Astrocyte (in vitro differentiated cells and primary cell): ENCODE results near the gene CHST2. TPM values are rescaled to one million over a fixed set of nuclear protein-coding genes. Genes with fewer than 3 reads are reported as not detected.
A peak's percentile ranks its signal among the peaks of the same experiment; 100 is the strongest.

Source experiments
- DNase-seq: peaks from one replicate; pipeline ENCODE4 v3.0.0-alpha.2; 2010; ENCODE audit warnings: low read depth
- FAIRE-seq: peaks from 2 replicates; lab custom pipeline; 2011; peaks lifted over from hg19 to GRCh38; lab: Jason Lieb, UNC
- H2AFZ ChIP-seq: 2 replicates; pipeline ENCODE4 v1.6.0; 2012; ENCODE audit warnings: low read depth, low read length, inconsistent platforms
- H3K27ac ChIP-seq: 2 replicates; pipeline ENCODE4 v1.5.1; 2011; ENCODE audit warnings: low read depth, low read length, inconsistent platforms
- H3K27me3 ChIP-seq: 2 replicates; pipeline ENCODE4 v1.6.0; 2011; ENCODE audit warnings: low read length, inconsistent platforms; ENCODE audit not compliant: insufficient read depth
- H3K36me3 ChIP-seq: 2 replicates; pipeline ENCODE4 v1.5.1; 2011; ENCODE audit warnings: low read length, inconsistent platforms; ENCODE audit not compliant: insufficient read depth
- H3K4me1 ChIP-seq: 2 replicates; pipeline ENCODE4 v1.5.1; 2011; ENCODE audit warnings: low read length, inconsistent platforms; ENCODE audit not compliant: insufficient read depth
- H3K4me2 ChIP-seq: 2 replicates; pipeline ENCODE4 v1.6.0; 2012; ENCODE audit warnings: low read length, inconsistent platforms
- H3K4me3 ChIP-seq: 2 replicates; pipeline ENCODE4 v1.5.1; 2011; ENCODE audit warnings: low read depth, mild to moderate bottlenecking, low read length, inconsistent platforms; ENCODE audit not compliant: insufficient read depth
- H3K79me2 ChIP-seq: 2 replicates; pipeline ENCODE4 v1.6.0; 2012; ENCODE audit warnings: mild to moderate bottlenecking, low read length, inconsistent platforms; ENCODE audit not compliant: insufficient read depth
- H3K9ac ChIP-seq: 2 replicates; pipeline ENCODE4 v1.6.0; 2012; ENCODE audit warnings: mild to moderate bottlenecking, low read length, inconsistent platforms
- H3K9me3 ChIP-seq: 2 replicates; pipeline ENCODE4 v1.5.1; 2012; ENCODE audit warnings: low read depth, mild to moderate bottlenecking, low read length, inconsistent platforms; ENCODE audit not compliant: insufficient read depth
- H4K20me1 ChIP-seq: 2 replicates; pipeline ENCODE4 v1.6.0; 2012; ENCODE audit warnings: low read length, inconsistent platforms; ENCODE audit not compliant: insufficient read depth
- H3K27ac Mint-ChIP-seq: one replicate; pipeline ENCODE4 v1.8.0; 2021; ENCODE audit warnings: mild to moderate bottlenecking, mixed read lengths; ENCODE audit not compliant: unreplicated experiment
- H3K27me3 Mint-ChIP-seq: one replicate; pipeline ENCODE4 v1.8.0; 2021; ENCODE audit warnings: low read depth, mixed read lengths; ENCODE audit not compliant: unreplicated experiment
- H3K36me3 Mint-ChIP-seq: one replicate; pipeline ENCODE4 v1.8.0; 2021; ENCODE audit warnings: low read depth, mixed read lengths; ENCODE audit not compliant: unreplicated experiment
- H3K4me1 Mint-ChIP-seq: one replicate; pipeline ENCODE4 v1.8.0; 2021; ENCODE audit warnings: low read depth, mixed read lengths; ENCODE audit not compliant: unreplicated experiment
- H3K4me3 Mint-ChIP-seq: one replicate; pipeline ENCODE4 v1.8.0; 2021; ENCODE audit warnings: mild to moderate bottlenecking, moderate library complexity, mixed read lengths; ENCODE audit not compliant: unreplicated experiment
- H3K9me3 Mint-ChIP-seq: one replicate; pipeline ENCODE4 v1.8.0; 2021; ENCODE audit warnings: mild to moderate bottlenecking, mixed read lengths; ENCODE audit not compliant: unreplicated experiment
- EZH2 ChIP-seq: IDR thresholded peaks from 2 replicates; pipeline ENCODE4 v1.6.1; 2012; ENCODE audit warnings: mild to moderate bottlenecking, low read length, inconsistent platforms; ENCODE audit not compliant: insufficient read depth
- total RNA-seq: library from RNA; stranded (reverse); gene quantifications from 2 replicates; pipeline ENCODE4 v1.2.1, GENCODE V29; 2021
- TF ChIP-seq, protein P1 (sequence below): IDR thresholded peaks from 2 replicates; pipeline ENCODE4 v1.5.1; 2011; ENCODE audit warnings: low read depth, mild to moderate bottlenecking, inconsistent platforms, low read length, moderate library complexity; ENCODE audit not compliant: insufficient read depth

Gene CHST2
- total RNA-seq, 1 donor from 2014 or later: 13.4 TPM

DNA sequence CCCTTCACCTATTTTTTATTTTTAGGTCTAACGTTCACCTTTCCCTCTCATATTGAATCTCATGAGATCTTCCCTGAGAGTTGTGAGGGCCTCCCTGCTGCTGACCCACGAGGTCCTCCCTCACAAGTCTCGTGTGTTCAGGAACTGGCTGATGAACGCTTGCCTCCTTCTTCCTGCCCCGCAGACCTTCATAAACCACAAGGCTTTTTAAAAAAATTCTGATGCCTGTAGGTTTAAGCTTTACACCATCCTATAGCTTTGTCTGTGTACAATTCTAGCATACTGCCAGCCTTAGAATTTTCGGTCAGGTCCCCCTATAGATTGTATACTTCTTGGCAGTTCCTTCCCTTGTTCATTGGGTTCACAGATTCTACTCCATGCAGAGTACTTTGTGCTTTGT lies 50.5 kb downstream of the CHST2 start:
- Mint-ChIP-seq H3K27ac (peak overlapping the region; percentile 16), H3K4me1 (peaks cover 48% of the 10 kb centered on the region), H3K27me3 (no peaks in the 10 kb centered on the region), H3K9me3 (peaks cover 7% of the 10 kb centered on the region), H3K4me3 (no peak overlapping the region), H3K36me3 (peaks cover 2% of the 10 kb centered on the region)
- DNase-seq: no peak
- TF ChIP-seq, protein P1, sequence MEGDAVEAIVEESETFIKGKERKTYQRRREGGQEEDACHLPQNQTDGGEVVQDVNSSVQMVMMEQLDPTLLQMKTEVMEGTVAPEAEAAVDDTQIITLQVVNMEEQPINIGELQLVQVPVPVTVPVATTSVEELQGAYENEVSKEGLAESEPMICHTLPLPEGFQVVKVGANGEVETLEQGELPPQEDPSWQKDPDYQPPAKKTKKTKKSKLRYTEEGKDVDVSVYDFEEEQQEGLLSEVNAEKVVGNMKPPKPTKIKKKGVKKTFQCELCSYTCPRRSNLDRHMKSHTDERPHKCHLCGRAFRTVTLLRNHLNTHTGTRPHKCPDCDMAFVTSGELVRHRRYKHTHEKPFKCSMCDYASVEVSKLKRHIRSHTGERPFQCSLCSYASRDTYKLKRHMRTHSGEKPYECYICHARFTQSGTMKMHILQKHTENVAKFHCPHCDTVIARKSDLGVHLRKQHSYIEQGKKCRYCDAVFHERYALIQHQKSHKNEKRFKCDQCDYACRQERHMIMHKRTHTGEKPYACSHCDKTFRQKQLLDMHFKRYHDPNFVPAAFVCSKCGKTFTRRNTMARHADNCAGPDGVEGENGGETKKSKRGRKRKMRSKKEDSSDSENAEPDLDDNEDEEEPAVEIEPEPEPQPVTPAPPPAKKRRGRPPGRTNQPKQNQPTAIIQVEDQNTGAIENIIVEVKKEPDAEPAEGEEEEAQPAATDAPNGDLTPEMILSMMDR: no peak
- TF ChIP-seq EZH2: no peak
- Histone ChIP-seq H3K36me3 (no peaks in the 10 kb centered on the region), H3K4me1 (peaks cover 37% of the 10 kb centered on the region), H2AFZ (no peak overlapping the region), H4K20me1 (no peaks in the 10 kb centered on the region), H3K9ac (no peak overlapping the region), H3K4me2 (no peak overlapping the region), H3K79me2 (no peaks in the 10 kb centered on the region), H3K27ac (no peak overlapping the region), H3K27me3 (no peaks in the 10 kb centered on the region), H3K4me3 (no peak overlapping the region), H3K9me3 (no peaks in the 10 kb centered on the region)
- FAIRE-seq: no peak

DNA sequence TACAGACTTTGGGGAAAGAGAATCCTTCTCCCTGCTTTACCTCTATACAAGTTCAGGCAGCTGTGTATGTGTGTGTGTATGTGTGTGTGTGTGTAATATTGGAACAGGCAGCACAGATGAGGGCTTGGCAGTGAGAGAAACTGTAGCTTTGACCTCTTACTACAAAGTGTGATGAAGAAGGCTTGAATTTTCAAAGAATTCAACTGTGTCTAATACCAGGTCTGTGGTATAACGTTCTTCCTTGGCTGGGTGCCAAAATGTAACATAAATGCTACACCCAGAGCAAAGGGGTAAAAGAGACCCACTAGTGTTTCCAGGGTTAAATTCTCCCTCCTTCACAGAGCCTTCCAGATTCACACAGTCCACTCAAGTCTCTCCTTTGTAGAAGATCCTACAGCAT lies 51.1 kb downstream of the CHST2 start:
- H3K27me3 ChIP-seq: no peaks in the 10 kb centered on the region
- H3K36me3 ChIP-seq: no peaks in the 10 kb centered on the region
- H3K9me3 Mint-ChIP-seq: peaks cover 9% of the 10 kb centered on the region
- no peaks in the 10 kb centered on the region for H3K79me2 ChIP-seq
- TF ChIP-seq, protein P1: no peak
- no peak for TF ChIP-seq EZH2
- H4K20me1 ChIP-seq: no peaks in the 10 kb centered on the region
- H2AFZ ChIP-seq: no peak overlapping the region
- DNase-seq (peak; percentile 55), FAIRE-seq (no peak)
- H3K27ac Mint-ChIP-seq: peak overlapping the region; percentile 28
- peaks cover 2% of the 10 kb centered on the region for H3K36me3 Mint-ChIP-seq
- no peaks in the 10 kb centered on the region for H3K9me3 ChIP-seq
- peaks cover 37% of the 10 kb centered on the region for H3K4me1 ChIP-seq
- H3K4me2 ChIP-seq: peak overlapping the region; percentile 47
- H3K4me3 ChIP-seq: no peak overlapping the region
- peaks cover 43% of the 10 kb centered on the region for H3K4me1 Mint-ChIP-seq
- no peak overlapping the region for H3K4me3 Mint-ChIP-seq
- peak overlapping the region; percentile 4 for H3K9ac ChIP-seq
- H3K27ac ChIP-seq: peak overlapping the region; percentile 56
- no peaks in the 10 kb centered on the region for H3K27me3 Mint-ChIP-seq

DNA sequence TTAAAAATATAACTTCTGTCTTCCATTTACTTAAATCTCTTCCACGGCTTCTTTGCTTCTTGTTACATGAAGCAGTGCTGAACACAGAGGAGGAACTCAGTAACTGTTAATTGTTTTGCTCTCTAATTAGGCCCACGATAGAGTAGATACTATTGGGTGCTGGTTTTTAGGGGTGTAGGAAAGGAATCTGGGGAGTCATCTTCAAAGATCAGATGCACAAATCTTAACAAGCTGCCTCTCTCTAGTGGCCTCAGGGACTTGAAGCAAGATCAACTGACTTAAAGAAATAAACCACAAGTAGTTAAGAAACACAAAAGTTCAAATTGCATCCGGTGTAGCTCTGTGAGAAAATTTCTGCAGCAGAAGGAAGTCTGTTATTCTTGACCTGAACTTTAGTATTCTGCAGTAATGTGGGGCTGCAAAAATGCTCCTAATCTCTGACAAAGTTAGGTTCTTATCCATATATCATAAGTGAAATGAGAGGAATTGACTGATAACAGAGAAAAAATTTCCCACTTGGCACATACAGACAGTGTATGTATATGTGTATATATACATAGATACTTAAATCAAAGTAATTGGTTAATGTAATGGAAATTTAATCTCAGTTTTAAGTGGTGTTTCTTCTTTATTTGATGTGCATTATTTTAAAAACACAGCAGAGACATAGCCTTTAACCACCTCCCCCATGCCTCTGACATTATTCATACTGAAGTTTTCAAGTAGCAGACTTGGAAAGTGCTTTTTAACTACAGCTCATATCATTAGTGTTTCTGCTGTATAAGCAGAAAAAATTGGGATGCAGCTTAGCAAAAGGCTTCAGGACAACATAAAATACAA lies 51.8 kb downstream of the CHST2 start:
- peak overlapping the region; percentile 28 for H3K27ac Mint-ChIP-seq
- Histone ChIP-seq H3K4me1 (peaks cover 37% of the 10 kb centered on the region), H3K9me3 (no peaks in the 10 kb centered on the region), H3K4me3 (no peak overlapping the region), H3K79me2 (no peaks in the 10 kb centered on the region), H4K20me1 (no peaks in the 10 kb centered on the region), H3K4me2 (peak overlapping the region; percentile 47), H2AFZ (no peak overlapping the region), H3K27ac (peak overlapping the region; percentile 56), H3K9ac (peak overlapping the region; percentile 4), H3K36me3 (no peaks in the 10 kb centered on the region), H3K27me3 (no peaks in the 10 kb centered on the region)
- H3K4me3 Mint-ChIP-seq: no peak overlapping the region
- FAIRE-seq: no peak
- H3K4me1 Mint-ChIP-seq: peaks cover 42% of the 10 kb centered on the region
- H3K9me3 Mint-ChIP-seq: peaks cover 9% of the 10 kb centered on the region
- peaks cover 2% of the 10 kb centered on the region for H3K36me3 Mint-ChIP-seq
- H3K27me3 Mint-ChIP-seq: no peaks in the 10 kb centered on the region
- peak; percentile 77 for DNase-seq
- TF ChIP-seq, protein P1: no peak
- no peak for TF ChIP-seq EZH2
